ENCODE measurements around the gene NOTO. TPM values are rescaled to one million over a fixed set of nuclear protein-coding genes. Genes with fewer than 3 reads are reported as not detected.

The NOTO gene
- total and polyA plus RNA-seq, 2 donors from 2014 or later, result not detected

DNA sequence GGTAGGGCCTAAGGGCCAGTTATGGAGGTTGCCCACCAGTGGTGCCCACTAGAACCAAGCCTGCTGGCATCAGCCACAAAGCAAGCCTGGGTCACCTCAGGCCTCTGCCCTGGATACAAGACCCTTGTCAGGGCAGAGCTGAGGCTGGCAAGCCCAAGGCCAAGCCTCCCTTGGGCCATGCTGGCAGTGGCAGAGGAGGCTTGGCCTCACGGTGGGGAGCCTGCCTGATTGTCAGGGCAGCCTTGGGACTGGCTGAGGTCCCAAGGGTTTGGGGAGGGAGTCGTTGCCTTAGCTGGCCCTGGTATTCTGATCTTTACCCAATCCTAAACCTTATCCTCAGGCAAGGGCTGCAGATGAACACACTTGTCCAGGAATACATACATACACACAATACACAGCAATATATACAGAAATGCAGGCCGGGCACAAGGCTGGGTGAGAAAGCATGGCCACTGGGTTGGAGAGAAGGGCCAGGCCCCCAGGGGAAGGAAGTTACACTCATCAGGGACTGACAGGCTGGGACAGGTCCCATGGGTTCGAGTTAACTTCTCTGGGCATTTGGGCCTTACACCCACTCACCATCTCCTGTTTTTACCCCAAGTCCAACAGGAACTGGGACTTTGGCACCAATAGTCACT is 52.8 kb downstream of the NOTO start:
- H3K9me3 ChIP-seq (ENCODE audit: control insufficient read depth in 2 of 3, insufficient read depth in 1 of 3, low read length in 3 of 3), result no peaks in the 10 kb centered on the region
- H3K4me1 ChIP-seq (ENCODE audit: control insufficient read depth in 2 of 3, insufficient read depth in 2 of 3, low read depth in 1 of 3, low read length in 3 of 3), result no peaks in the 10 kb centered on the region
- DNase-seq (no peak), FAIRE-seq (no peak)
- no peak overlapping the region for H3K4me3 ChIP-seq (ENCODE audit: low read length in 3 of 3)
- H3K9ac ChIP-seq (ENCODE audit: low read length in 3 of 3), result no peak overlapping the region
- peaks cover 4 to 24% (median 23%) of the 10 kb centered on the region in 3 donors for H3K36me3 ChIP-seq (ENCODE audit: control insufficient read depth in 2 of 3, insufficient read depth in 3 of 3, low read length in 3 of 3)
- TF ChIP-seq, protein P1, sequence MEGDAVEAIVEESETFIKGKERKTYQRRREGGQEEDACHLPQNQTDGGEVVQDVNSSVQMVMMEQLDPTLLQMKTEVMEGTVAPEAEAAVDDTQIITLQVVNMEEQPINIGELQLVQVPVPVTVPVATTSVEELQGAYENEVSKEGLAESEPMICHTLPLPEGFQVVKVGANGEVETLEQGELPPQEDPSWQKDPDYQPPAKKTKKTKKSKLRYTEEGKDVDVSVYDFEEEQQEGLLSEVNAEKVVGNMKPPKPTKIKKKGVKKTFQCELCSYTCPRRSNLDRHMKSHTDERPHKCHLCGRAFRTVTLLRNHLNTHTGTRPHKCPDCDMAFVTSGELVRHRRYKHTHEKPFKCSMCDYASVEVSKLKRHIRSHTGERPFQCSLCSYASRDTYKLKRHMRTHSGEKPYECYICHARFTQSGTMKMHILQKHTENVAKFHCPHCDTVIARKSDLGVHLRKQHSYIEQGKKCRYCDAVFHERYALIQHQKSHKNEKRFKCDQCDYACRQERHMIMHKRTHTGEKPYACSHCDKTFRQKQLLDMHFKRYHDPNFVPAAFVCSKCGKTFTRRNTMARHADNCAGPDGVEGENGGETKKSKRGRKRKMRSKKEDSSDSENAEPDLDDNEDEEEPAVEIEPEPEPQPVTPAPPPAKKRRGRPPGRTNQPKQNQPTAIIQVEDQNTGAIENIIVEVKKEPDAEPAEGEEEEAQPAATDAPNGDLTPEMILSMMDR (IDR thresholded peaks at IDR 0.05; ENCODE audit: borderline replicate concordance, extremely low read depth, insufficient read depth), result no peak
- H3K27me3 ChIP-seq (ENCODE audit: control insufficient read depth, insufficient read depth, low read length), result no peaks in the 10 kb centered on the region
- no peak overlapping the region for H3K27ac ChIP-seq (ENCODE audit: low read depth in 2 of 2, low read length in 2 of 2)
- intact Hi-C loops (cut with DNase I), result no loop called here

DNA sequence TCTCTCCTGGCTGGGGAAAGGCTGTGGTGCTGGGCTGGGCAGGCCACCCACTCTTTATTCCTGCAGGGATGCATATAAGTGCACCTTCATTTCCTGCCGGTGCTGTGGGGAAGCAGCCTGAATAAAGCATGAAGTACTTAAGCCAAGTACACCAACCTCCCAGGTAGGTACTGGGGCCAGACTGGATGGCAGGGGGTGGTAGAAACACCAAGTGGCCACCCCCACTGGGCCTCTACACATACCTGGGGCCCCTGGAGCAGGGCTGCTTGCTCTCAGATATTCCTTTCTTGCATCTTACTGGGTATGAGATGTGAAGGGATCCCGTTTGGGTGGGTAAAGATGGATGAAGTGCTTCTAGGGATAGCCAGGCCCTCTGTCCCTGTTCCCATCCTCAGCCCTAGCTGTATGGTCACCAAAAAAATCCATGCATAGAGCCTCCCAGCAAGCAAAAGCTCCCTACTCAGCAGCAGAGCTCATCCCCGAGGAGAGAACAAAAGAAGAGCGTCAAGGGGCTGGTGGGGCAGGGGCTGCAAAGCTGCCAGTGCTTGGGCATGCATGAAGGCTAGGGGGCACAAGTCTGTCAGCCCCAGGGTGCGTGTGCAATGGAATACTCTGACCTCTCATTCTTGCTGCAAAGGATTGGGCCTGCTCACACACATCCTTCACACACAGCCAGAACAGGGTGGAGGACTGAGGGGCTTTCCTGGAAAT is 53.7 kb downstream of the NOTO start:
- Histone ChIP-seq H3K9me3 (ENCODE audit: control insufficient read depth in 2 of 3, insufficient read depth in 1 of 3, low read length in 3 of 3) (no peaks in the 10 kb centered on the region), H3K4me3 (ENCODE audit: low read length in 3 of 3) (no peak overlapping the region), H3K27me3 (ENCODE audit: control insufficient read depth, insufficient read depth, low read length) (no peaks in the 10 kb centered on the region), H3K27ac (ENCODE audit: low read depth in 2 of 2, low read length in 2 of 2) (no peak overlapping the region), H3K9ac (ENCODE audit: low read length in 3 of 3) (no peak overlapping the region), H3K4me1 (ENCODE audit: control insufficient read depth in 2 of 3, insufficient read depth in 2 of 3, low read depth in 1 of 3, low read length in 3 of 3) (no peaks in the 10 kb centered on the region), H3K36me3 (ENCODE audit: control insufficient read depth in 2 of 3, insufficient read depth in 3 of 3, low read length in 3 of 3) (peaks cover 0 to 17% (median 14%) of the 10 kb centered on the region in 3 donors)
- TF ChIP-seq, protein P1 (IDR thresholded peaks at IDR 0.05; ENCODE audit: borderline replicate concordance, extremely low read depth, insufficient read depth), result no peak
- DNase-seq (no peak), FAIRE-seq (no peak)
- intact Hi-C loops (cut with DNase I), result no loop called here

DNA sequence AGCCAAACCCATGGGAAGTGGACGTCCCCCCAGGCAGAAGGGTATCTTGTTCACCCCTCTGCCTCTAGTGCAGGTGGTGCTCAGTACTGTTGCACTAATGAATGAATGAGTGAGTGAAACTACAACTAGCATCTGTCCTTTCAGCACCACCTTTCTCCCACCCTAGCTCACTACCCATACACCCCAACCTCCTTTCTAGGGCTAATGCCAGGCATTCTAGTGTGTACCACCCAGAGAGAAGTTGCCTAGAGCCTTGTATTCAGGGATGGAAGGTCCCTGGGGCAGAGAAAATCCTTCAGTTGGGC is 54.2 kb downstream of the NOTO start:
- intact Hi-C loops (cut with DNase I), result no loop called here
- Histone ChIP-seq H3K9me3 (ENCODE audit: control insufficient read depth in 2 of 3, insufficient read depth in 1 of 3, low read length in 3 of 3) (no peaks in the 10 kb centered on the region), H3K36me3 (ENCODE audit: control insufficient read depth in 2 of 3, insufficient read depth in 3 of 3, low read length in 3 of 3) (peaks cover 0 to 14% (median 14%) of the 10 kb centered on the region in 3 donors), H3K27me3 (ENCODE audit: control insufficient read depth, insufficient read depth, low read length) (no peaks in the 10 kb centered on the region), H3K4me1 (ENCODE audit: control insufficient read depth in 2 of 3, insufficient read depth in 2 of 3, low read depth in 1 of 3, low read length in 3 of 3) (no peaks in the 10 kb centered on the region), H3K4me3 (ENCODE audit: low read length in 3 of 3) (no peak overlapping the region), H3K27ac (ENCODE audit: low read depth in 2 of 2, low read length in 2 of 2) (no peak overlapping the region), H3K9ac (ENCODE audit: low read length in 3 of 3) (no peak overlapping the region)
- DNase-seq (no peak), FAIRE-seq (no peak)
- TF ChIP-seq, protein P1 (IDR thresholded peaks at IDR 0.05; ENCODE audit: borderline replicate concordance, extremely low read depth, insufficient read depth), result no peak

All from kidney (tissue), 14 donors.